SK-N-SH treated with all-trans-retinoic acid at 6 μM for 48 hours (cell line): ENCODE data around the gene THSD4.

Experiments used
- ARNTL ChIP-seq: fragments of 450-650 bp; formaldehyde crosslinking; IDR thresholded peaks from 2 replicates; pipeline ENCODE4 v1.5.0; 2020; ENCODE audit warnings: low read depth, mild to moderate bottlenecking, moderate library complexity, borderline replicate concordance
- BACH2 ChIP-seq: fragments of 250-450 bp; sonication (Bioruptor Pico); IDR thresholded peaks from 2 replicates; pipeline ENCODE4 v1.9.0; 2021; ENCODE audit warnings: mild to moderate bottlenecking, borderline replicate concordance
- CSDC2 ChIP-seq: fragments of 250-450 bp; sonication (Bioruptor Pico); IDR thresholded peaks from 2 replicates; pipeline ENCODE4 v1.5.0; 2020; ENCODE audit warnings: mild to moderate bottlenecking, moderate library complexity
- CSRNP3 ChIP-seq: fragments of 250-450 bp; sonication (Bioruptor Pico); IDR thresholded peaks from 2 replicates; pipeline ENCODE4 v1.5.1; 2021; ENCODE audit warnings: mild to moderate bottlenecking, moderate library complexity
- ESRRG ChIP-seq: fragments of 250-450 bp; sonication (Bioruptor Pico); IDR thresholded peaks from 2 replicates; pipeline ENCODE4 v1.6.1; 2021; ENCODE audit warnings: mild to moderate bottlenecking
- GLIS3 ChIP-seq: fragments of 250-450 bp; sonication (Bioruptor Pico); IDR thresholded peaks from 2 replicates; pipeline ENCODE4 v1.5.0; 2020; ENCODE audit warnings: mild to moderate bottlenecking, moderate library complexity
- ISL1 ChIP-seq: fragments of 250-450 bp; sonication (Bioruptor Pico); IDR thresholded peaks from 2 replicates; pipeline ENCODE4 v2.1.2; 2022; ENCODE audit warnings: mild to moderate bottlenecking, moderate library complexity
- PATZ1 ChIP-seq: fragments of 250-450 bp; sonication (Bioruptor Pico); IDR thresholded peaks from 2 replicates; pipeline ENCODE4 v1.8.0; 2020; ENCODE audit warnings: mild to moderate bottlenecking, moderate library complexity, borderline replicate concordance
- RARB ChIP-seq: fragments of 250-450 bp; sonication (Bioruptor Pico); IDR thresholded peaks from 2 replicates; pipeline ENCODE4 v1.8.0; 2021; ENCODE audit warnings: mild to moderate bottlenecking, moderate library complexity
- SNAI2 ChIP-seq: fragments of 250-450 bp; sonication (Bioruptor Pico); IDR thresholded peaks from 2 replicates; pipeline ENCODE4 v1.5.0; 2020; ENCODE audit warnings: mild to moderate bottlenecking, moderate library complexity
- TSHZ2 ChIP-seq: fragments of 250-450 bp; sonication (Bioruptor Pico); IDR thresholded peaks from 2 replicates; pipeline ENCODE4 v1.5.0; 2020; ENCODE audit warnings: mild to moderate bottlenecking, moderate library complexity
- ZC3H10 ChIP-seq: fragments of 250-450 bp; sonication (Bioruptor Pico); IDR thresholded peaks from 2 replicates; pipeline ENCODE4 v1.5.1; 2021; ENCODE audit warnings: mild to moderate bottlenecking, moderate library complexity

- no peak for TF ChIP-seq ARNTL (CRISPR knock-in tag)
- no peak for TF ChIP-seq CSDC2 (CRISPR knock-in tag)
- TF ChIP-seq GLIS3 (CRISPR knock-in tag) = no peak
- no peak for TF ChIP-seq SNAI2 (CRISPR knock-in tag)
- TF ChIP-seq BACH2 = no peak
- no peak for TF ChIP-seq ISL1
- no peak for TF ChIP-seq ZC3H10
- no peak for TF ChIP-seq PATZ1 (CRISPR knock-in tag)
- no peak for TF ChIP-seq ESRRG (CRISPR knock-in tag)
- TF ChIP-seq RARB (CRISPR knock-in tag) = no peak
- TF ChIP-seq TSHZ2 (CRISPR knock-in tag) = no peak
- no peak for TF ChIP-seq CSRNP3 (CRISPR knock-in tag)
Measured at GRCh38 chr15:71154607-71155200, 39.4 kb downstream of the THSD4 start.
